ENCODE data around the gene CD79A. TPM values are rescaled to one million over a fixed set of nuclear protein-coding genes. Genes with fewer than 3 reads are reported as not detected.

Gene CD79A
- total RNA-seq, 4 donors from 2014 or later = 0.72 to 1.8 TPM; not detected in 2

DNA sequence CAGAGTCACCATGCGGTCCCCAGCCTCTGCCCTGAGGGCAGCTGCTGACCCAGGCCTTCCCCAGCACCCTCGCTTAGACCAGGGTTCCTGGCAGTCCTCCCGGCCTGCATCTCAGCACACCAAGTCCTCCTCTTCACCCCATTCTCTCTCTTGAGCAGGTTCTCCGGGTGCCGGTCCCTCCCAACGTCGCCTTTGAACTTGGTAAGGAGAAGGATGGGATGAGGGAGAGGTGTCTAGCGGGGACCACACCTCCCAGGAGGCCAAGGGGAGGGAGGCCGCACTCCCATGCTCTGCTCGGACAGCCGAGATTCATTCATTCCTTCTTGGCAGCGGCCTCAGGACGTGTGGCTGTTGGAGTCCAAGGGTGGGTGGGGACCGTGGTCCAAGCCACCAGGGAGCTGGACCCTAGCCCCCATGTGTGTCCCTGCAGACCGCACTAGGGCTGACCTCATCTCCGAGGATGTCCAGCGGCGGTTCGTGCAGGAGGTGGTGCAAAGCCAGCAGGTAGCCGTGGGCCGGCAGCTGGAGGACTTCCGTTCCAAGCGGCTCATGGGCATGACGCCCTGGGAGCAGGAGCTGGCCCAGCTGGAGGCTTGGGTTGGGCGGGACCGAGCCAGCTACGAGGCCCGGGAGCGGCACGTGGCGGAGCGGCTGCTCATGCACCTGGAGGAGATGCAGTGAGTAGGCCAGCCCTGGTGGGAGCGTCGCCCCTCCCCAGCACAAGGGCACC is 15.3 kb downstream of the CD79A start:
- ATAC-seq (ENCODE audit: low FRiP score) (no peak), DNase-seq (ENCODE audit: low spot score) (no peak)
- TF ChIP-seq, protein P1, sequence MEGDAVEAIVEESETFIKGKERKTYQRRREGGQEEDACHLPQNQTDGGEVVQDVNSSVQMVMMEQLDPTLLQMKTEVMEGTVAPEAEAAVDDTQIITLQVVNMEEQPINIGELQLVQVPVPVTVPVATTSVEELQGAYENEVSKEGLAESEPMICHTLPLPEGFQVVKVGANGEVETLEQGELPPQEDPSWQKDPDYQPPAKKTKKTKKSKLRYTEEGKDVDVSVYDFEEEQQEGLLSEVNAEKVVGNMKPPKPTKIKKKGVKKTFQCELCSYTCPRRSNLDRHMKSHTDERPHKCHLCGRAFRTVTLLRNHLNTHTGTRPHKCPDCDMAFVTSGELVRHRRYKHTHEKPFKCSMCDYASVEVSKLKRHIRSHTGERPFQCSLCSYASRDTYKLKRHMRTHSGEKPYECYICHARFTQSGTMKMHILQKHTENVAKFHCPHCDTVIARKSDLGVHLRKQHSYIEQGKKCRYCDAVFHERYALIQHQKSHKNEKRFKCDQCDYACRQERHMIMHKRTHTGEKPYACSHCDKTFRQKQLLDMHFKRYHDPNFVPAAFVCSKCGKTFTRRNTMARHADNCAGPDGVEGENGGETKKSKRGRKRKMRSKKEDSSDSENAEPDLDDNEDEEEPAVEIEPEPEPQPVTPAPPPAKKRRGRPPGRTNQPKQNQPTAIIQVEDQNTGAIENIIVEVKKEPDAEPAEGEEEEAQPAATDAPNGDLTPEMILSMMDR (IDR thresholded peaks at IDR 0.05) = no peak

GRCh38 chr19:41893899-41894298 is 16.8 kb downstream of the CD79A start:
- ATAC-seq (ENCODE audit: low FRiP score) (no peak), DNase-seq (ENCODE audit: low spot score) (no peak)
- TF ChIP-seq, protein P1 (IDR thresholded peaks at IDR 0.05) = no peak

- no peak for DNase-seq (ENCODE audit: low spot score)
- TF ChIP-seq, protein P1 (IDR thresholded peaks at IDR 0.05) = no peak
- ATAC-seq (ENCODE audit: low FRiP score) = no peak
Observed at GRCh38 chr19:41894350-41894749, 17.3 kb downstream of the CD79A start.

GRCh38 chr19:41895745-41896580 is 18.9 kb downstream of the CD79A start:
- DNase-seq (ENCODE audit: low spot score) (no peak), ATAC-seq (ENCODE audit: low FRiP score) (no peak)
- TF ChIP-seq, protein P1 (IDR thresholded peaks at IDR 0.05) = no peak

DNA sequence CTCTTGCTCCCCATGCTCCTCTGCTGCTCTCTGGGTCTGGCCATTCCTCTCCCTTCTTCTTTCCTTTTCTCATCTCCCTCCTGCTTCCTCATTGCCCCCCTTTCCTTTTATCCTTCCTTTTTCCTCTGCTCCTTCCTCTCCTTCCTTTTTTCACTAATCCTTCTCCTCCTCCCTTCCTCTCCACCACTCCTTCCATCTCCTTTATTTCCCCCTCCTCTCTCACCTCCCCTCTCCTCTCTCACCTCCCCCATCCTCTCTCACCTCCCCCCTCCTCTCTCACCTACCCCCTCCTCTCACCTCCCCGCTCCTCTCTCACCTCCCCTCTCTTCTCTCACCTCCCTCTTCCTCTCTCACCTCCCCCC is 19.5 kb downstream of the CD79A start:
- no peak for DNase-seq (ENCODE audit: low spot score)

GRCh38 chr19:41897181-41897580 is 20.1 kb downstream of the CD79A start:
- no peak for DNase-seq (ENCODE audit: low spot score)
- ATAC-seq (ENCODE audit: low FRiP score) = no peak
- TF ChIP-seq, protein P1 (IDR thresholded peaks at IDR 0.05) = no peak

More for the DNA sequence above, 19.5 kb downstream of the CD79A start:
- ATAC-seq (ENCODE audit: low FRiP score) = no peak
- TF ChIP-seq, protein P1 (IDR thresholded peaks at IDR 0.05) = no peak
